Panc1 (cell line): ENCODE measurements around the gene DAZAP2.

ENCODE experiments used
- CTCF ChIP-seq: fragments of 450-650 bp; IDR thresholded peaks from 2 replicates; pipeline ENCODE4 v1.5.1; 2017; ENCODE audit warnings: mild to moderate bottlenecking
- POLR2AphosphoS5 ChIP-seq: IDR thresholded peaks from 2 replicates; pipeline ENCODE4 v1.6.1; 2012; ENCODE audit warnings: mild to moderate bottlenecking, low read depth, low read length, moderate library complexity
- REST ChIP-seq, 2 experiments: IDR thresholded peaks; 2 replicates each; pipeline ENCODE4 v1.6.1; 2011 to 2012; ENCODE audit warnings: low read depth in 2 of 2, control low read depth in 1 of 2, low read length in 1 of 2, mild to moderate bottlenecking in 1 of 2, moderate library complexity in 1 of 2; ENCODE audit not compliant: insufficient read depth in 1 of 2
- SIN3A ChIP-seq: IDR thresholded peaks from 2 replicates; pipeline ENCODE4 v1.6.1; 2012; ENCODE audit warnings: low read depth, mild to moderate bottlenecking, low read length, moderate library complexity, borderline replicate concordance; ENCODE audit not compliant: insufficient read depth
- TCF7L2 ChIP-seq: IDR thresholded peaks from 2 replicates; pipeline ENCODE4 v1.6.1; 2011; ENCODE audit warnings: mild to moderate bottlenecking, low read depth, low read length, inconsistent platforms

GRCh38 chr12:51214895-51215294 lies 23.7 kb upstream of the DAZAP2 start:
- no peak for TF ChIP-seq POLR2AphosphoS5
- TF ChIP-seq CTCF: no peak
- TF ChIP-seq TCF7L2: no peak
- no peak for TF ChIP-seq REST (IDR thresholded peaks at IDR 0.05; ENCODE audit: insufficient read depth in 1 of 2, low read depth in 2 of 2, low read length in 1 of 2)
- TF ChIP-seq SIN3A: no peak
